KBM-7 (cell line): Measurements from ENCODE around the gene PSMB5.

Experiments
- DNase-seq: peaks from one replicate; pipeline ENCODE4 v3.0.0-alpha.2; 2015
- in situ Hi-C: fragments of 300-500 bp; cut with MboI; formaldehyde crosslinking; loops from 2 replicates; pipeline ENCODE4 v1.14.3; 2020; ENCODE audit warnings: low sequenced_read_pairs, low pct_unique_long_range_greater_than_20kb, mixed read lengths

The PSMB5 gene

GRCh38 chr14:22979748-22980392 lies 54.8 kb downstream of the PSMB5 start:
- no peak for DNase-seq
- in situ Hi-C loops = loop anchor here (10.0 kb wide), 1 partner anchor 85 kb away; no protein-coding TSS in a partner anchor

- no peak for DNase-seq
- in situ Hi-C loops = no loop called here
These were observed 55.6 kb downstream of the PSMB5 start for GRCh38 chr14:22978981-22979671.

- DNase-seq = no peak
These were observed 56.2 kb downstream of the PSMB5 start for GRCh38 chr14:22978487-22978837.

GRCh38 chr14:22977684-22978486 lies 56.8 kb downstream of the PSMB5 start:
- in situ Hi-C loops = no loop called here
- DNase-seq = no peak

More at GRCh38 chr14:22978487-22978837, 56.2 kb downstream of the PSMB5 start:
- in situ Hi-C loops = no loop called here

- no peak for DNase-seq
- in situ Hi-C loops = no loop called here
These were observed 57.3 kb downstream of the PSMB5 start for GRCh38 chr14:22977434-22977683.

GRCh38 chr14:22976620-22977433 lies 57.9 kb downstream of the PSMB5 start:
- in situ Hi-C loops = no loop called here
- DNase-seq = peak; percentile 78
